Measurements from ENCODE around the gene SREK1. TPM values are rescaled to one million over a fixed set of nuclear protein-coding genes. Genes with fewer than 3 reads are reported as not detected.

SREK1 gene
- total and polyA plus RNA-seq, 12 donors = 12.6 to 59.8 (median 26.9) TPM

- DNase-seq = peak in 1 of 2 donors; percentile 38
- Histone ChIP-seq H3K9me3 (peaks cover 0 to 9% (median 0%) of the 10 kb centered on the region in 11 donors), H3K4me1 (peaks cover 0 to 8% (median 0%) of the 10 kb centered on the region in 9 donors), H3K4me3 (no peak overlapping the region), H3K27ac (no peak overlapping the region), H3K27me3 (no peaks in the 10 kb centered on the region), H3K36me3 (no peaks in the 10 kb centered on the region)
- 39 to 54% methylated on average over 4 of the region's 4 CpGs for WGBS, 2 donors
- intact Hi-C loops (cut with DNase I) = no loop called here
- TF ChIP-seq CTCF (IDR thresholded peaks at IDR 0.05) = no peak
- peak in 6 of 8 donors; percentile 51 to 86 (median 75) for ATAC-seq
Observed at GRCh38 chr5:66118304-66118703, 25.8 kb upstream of the SREK1 start.

- TF ChIP-seq CTCF (IDR thresholded peaks at IDR 0.05) = no peak
- intact Hi-C loops (cut with DNase I) = loop anchor here in 1 of 10 donors (10.0 kb wide), 1 partner anchor 378 kb away; no protein-coding TSS in a partner anchor
- no peak for ATAC-seq
- no peaks in the 10 kb centered on the region for H3K27me3 ChIP-seq
- no peak for DNase-seq
- no peak overlapping the region for H3K4me3 ChIP-seq
- no peaks in the 10 kb centered on the region for H3K9me3 ChIP-seq
- peaks cover 0 to 8% (median 0%) of the 10 kb centered on the region in 9 donors for H3K4me1 ChIP-seq
- H3K36me3 ChIP-seq = no peaks in the 10 kb centered on the region
- WGBS, 2 donors = 90 to 94% methylated on average over 2 of the region's 2 CpGs
- no peak overlapping the region for H3K27ac ChIP-seq
Observed at GRCh38 chr5:66122379-66123034, 21.6 kb upstream of the SREK1 start.

GRCh38 chr5:66129144-66129543 lies 15.0 kb upstream of the SREK1 start:
- intact Hi-C loops (cut with DNase I) = loop anchor here in 1 of 10 donors (10.0 kb wide), 1 partner anchor 384 kb away; no protein-coding TSS in a partner anchor
- WGBS, 2 donors = 81 to 82% methylated on average over 4 of the region's 4 CpGs
- H3K9me3 ChIP-seq = peaks cover 0 to 21% (median 0%) of the 10 kb centered on the region in 11 donors
- H3K4me1 ChIP-seq = peaks cover 0 to 3% (median 2%) of the 10 kb centered on the region in 9 donors
- H3K27me3 ChIP-seq = no peaks in the 10 kb centered on the region
- no peak overlapping the region for H3K4me3 ChIP-seq
- ATAC-seq (no peak), DNase-seq (no peak)
- no peak overlapping the region for H3K27ac ChIP-seq
- H3K36me3 ChIP-seq = no peaks in the 10 kb centered on the region
- TF ChIP-seq CTCF (IDR thresholded peaks at IDR 0.05) = no peak

- peaks cover 0 to 21% (median 0%) of the 10 kb centered on the region in 11 donors for H3K9me3 ChIP-seq
- TF ChIP-seq CTCF (IDR thresholded peaks at IDR 0.05) = no peak
- H3K4me3 ChIP-seq = no peak overlapping the region
- no peak overlapping the region for H3K27ac ChIP-seq
- DNase-seq (no peak), ATAC-seq (no peak)
- no peaks in the 10 kb centered on the region for H3K36me3 ChIP-seq
- no peaks in the 10 kb centered on the region for H3K27me3 ChIP-seq
- intact Hi-C loops (cut with DNase I) = no loop called here
- H3K4me1 ChIP-seq = peaks cover 0 to 9% (median 8%) of the 10 kb centered on the region in 9 donors
- 99 to 100% methylated on average over 1 of the region's 1 CpG for WGBS, 2 donors
Observed at GRCh38 chr5:66130493-66130892, 13.6 kb upstream of the SREK1 start.

Measured in heart right ventricle (tissue), 16 donors.